PFSK-1 (cell line): Measurements from ENCODE around the gene MFSD6L.

ENCODE experiments used
- FOXP2 ChIP-seq: optimal IDR thresholded peaks from 2 replicates; pipeline ENCODE3; 2011; ENCODE audit warnings: borderline replicate concordance, control low read depth, inconsistent platforms; ENCODE audit not compliant: insufficient read depth; ENCODE audit errors: extremely low read length, extremely low read depth
- POLR2AphosphoS5 ChIP-seq: IDR thresholded peaks from 2 replicates; pipeline ENCODE4 v1.6.1; 2012; ENCODE audit warnings: low read depth, mild to moderate bottlenecking, control low read depth, low read length, moderate library complexity
- REST ChIP-seq, 2 experiments: IDR thresholded peaks; 2 replicates each; pipeline versions ENCODE4 v1.6.1 to v1.8.0; 2011 to 2012; ENCODE audit warnings: low read depth in 2 of 2, low read length in 2 of 2, control low read depth in 1 of 2, inconsistent platforms in 1 of 2, mild to moderate bottlenecking in 1 of 2, moderate library complexity in 1 of 2; ENCODE audit not compliant: insufficient read depth in 1 of 2
- SIN3A ChIP-seq: IDR thresholded peaks from 2 replicates; pipeline ENCODE4 v1.6.1; 2012; ENCODE audit warnings: mild to moderate bottlenecking, low read length, moderate library complexity, borderline replicate concordance; ENCODE audit not compliant: insufficient read depth
- TAF1 ChIP-seq: IDR thresholded peaks from 2 replicates; pipeline ENCODE4 v1.6.1; 2012; ENCODE audit warnings: low read length, control low read depth, borderline replicate concordance; ENCODE audit not compliant: insufficient read depth

Gene MFSD6L

GRCh38 chr17:8823279-8823678 is 24.1 kb upstream of the MFSD6L start:
- TF ChIP-seq SIN3A = no peak

- no peak for TF ChIP-seq REST (IDR thresholded peaks at IDR 0.05; ENCODE audit: insufficient read depth in 1 of 2, low read depth in 2 of 2, low read length in 2 of 2)
- no peak for TF ChIP-seq SIN3A
- TF ChIP-seq TAF1 = no peak
- no peak for TF ChIP-seq FOXP2
- no peak for TF ChIP-seq POLR2AphosphoS5
These were observed 23.4 kb upstream of the MFSD6L start for GRCh38 chr17:8822401-8823035.

DNA sequence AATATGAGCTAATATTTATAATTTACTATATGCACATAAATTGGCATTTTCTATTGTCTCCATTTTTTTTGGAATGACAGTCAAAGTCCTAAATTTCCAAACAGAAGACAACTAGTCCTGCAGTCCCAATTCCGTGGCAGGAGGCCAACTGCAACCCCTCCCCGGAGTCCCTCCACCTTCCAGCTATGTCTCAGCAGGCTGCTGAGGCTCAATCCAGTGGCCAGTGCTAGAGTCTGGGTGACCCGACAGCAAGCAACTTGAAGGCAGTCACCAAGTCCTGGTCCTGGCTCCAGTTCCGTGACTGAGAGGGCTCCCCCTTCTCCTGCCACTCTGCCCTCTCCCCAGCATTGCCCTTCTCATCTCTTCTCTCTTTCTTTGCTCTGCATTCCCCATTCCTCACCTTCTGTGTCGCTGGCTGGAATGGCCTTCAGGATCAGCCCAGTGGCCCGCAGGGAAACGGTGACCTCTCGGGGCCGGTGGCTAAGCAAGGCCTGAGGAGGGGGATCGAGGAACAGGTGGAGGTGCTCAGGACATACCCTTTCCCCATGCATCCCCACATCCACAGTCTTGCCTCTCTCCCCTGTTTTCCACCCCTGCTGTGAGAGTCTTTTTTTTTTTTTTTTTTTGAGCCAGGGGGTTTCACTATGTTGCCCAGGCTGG is 22.4 kb upstream of the MFSD6L start:
- TF ChIP-seq TAF1 = no peak
- TF ChIP-seq REST (IDR thresholded peaks at IDR 0.05; ENCODE audit: insufficient read depth in 1 of 2, low read depth in 2 of 2, low read length in 2 of 2) = no peak
- no peak for TF ChIP-seq SIN3A
- no peak for TF ChIP-seq POLR2AphosphoS5
- no peak for TF ChIP-seq FOXP2

GRCh38 chr17:8820311-8821010 is 21.3 kb upstream of the MFSD6L start:
- TF ChIP-seq POLR2AphosphoS5 (no peak), FOXP2 (no peak), SIN3A (no peak), REST (IDR thresholded peaks at IDR 0.05; ENCODE audit: insufficient read depth in 1 of 2, low read depth in 2 of 2, low read length in 2 of 2) (no peak), TAF1 (no peak)

GRCh38 chr17:8818654-8819330 is 19.6 kb upstream of the MFSD6L start:
- TF ChIP-seq TAF1 = no peak
- no peak for TF ChIP-seq POLR2AphosphoS5

DNA sequence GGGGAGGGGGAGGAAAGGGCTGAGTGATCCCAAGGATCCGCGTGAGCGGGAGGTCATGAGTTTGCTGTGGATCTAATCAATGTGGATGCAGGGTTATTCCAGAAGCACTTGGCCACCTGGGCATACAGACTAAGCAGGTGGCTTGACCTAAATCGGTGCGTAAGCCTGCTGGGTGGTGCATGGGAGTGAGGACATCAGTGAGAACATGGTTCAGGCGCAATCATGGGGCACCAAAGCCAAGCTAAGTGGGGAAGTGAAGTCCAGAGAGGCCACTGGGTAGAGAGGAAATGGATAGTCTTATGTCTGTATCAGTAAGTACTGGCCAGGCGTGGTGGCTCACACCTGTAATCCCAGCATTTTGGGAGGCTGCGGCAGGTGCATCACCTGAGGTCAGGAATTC is 18.9 kb upstream of the MFSD6L start:
- TF ChIP-seq FOXP2 (no peak), POLR2AphosphoS5 (no peak), SIN3A (no peak), TAF1 (no peak), REST (IDR thresholded peaks at IDR 0.05; ENCODE audit: insufficient read depth in 1 of 2, low read depth in 2 of 2, low read length in 2 of 2) (no peak)
